Pancreas (tissue), 10 donors: ENCODE data around the gene FBF1. TPM values are rescaled to one million over a fixed set of nuclear protein-coding genes. Genes with fewer than 3 reads are reported as not detected.

Experiments
- ATAC-seq, 4 donors: fragments of 200-7000 bp; cut with Tn5 transposase; one replicate each; pipeline versions ENCODE4 v1.8.0 to v1.9.1; 2020; ENCODE audit warnings: mild to moderate bottlenecking in 4 of 4, moderate library complexity in 4 of 4
- DNase-seq, 6 donors: peaks; one replicate each; pipeline ENCODE4 v3.0.0-alpha.2; 2020
- FAIRE-seq: peaks from 2 replicates; lab custom pipeline; 2012; peaks lifted over from hg19 to GRCh38; lab: Jason Lieb, UNC
- H3K27ac ChIP-seq, 4 donors: fragments of 200-600 bp; sonication (generic); 1 replicate in 3 of 4; 2 replicates in 1 of 4; pipeline versions ENCODE4 v1.5.0 to v1.8.0; 2020
- H3K27me3 ChIP-seq, 4 donors: fragments of 200-600 bp; one replicate each; pipeline ENCODE4 v1.8.0; 2021
- H3K36me3 ChIP-seq, 3 donors: fragments of 200-600 bp; sonication (generic) in 1 of 3; one replicate each; pipeline versions ENCODE4 v1.5.0 to v1.8.0; 2020 to 2021
- H3K4me1 ChIP-seq, 3 donors: fragments of 200-600 bp; one replicate each; pipeline ENCODE4 v1.8.0; 2021
- H3K4me3 ChIP-seq, 4 donors: fragments of 200-600 bp; sonication (generic) in 2 of 4; one replicate each; pipeline versions ENCODE4 v1.5.0 to v1.8.0; 2020 to 2021
- H3K9me3 ChIP-seq, 4 donors: fragments of 200-600 bp; one replicate each; pipeline ENCODE4 v1.8.0; 2021
- CTCF ChIP-seq, 4 donors: fragments of 200-600 bp; sonication (generic) in 3 of 4; IDR thresholded peaks; one replicate each; pipeline versions ENCODE4 v1.5.0 to v1.8.0; 2021; ENCODE audit warnings: antibody characterized with exemption in 4 of 4
- WGBS, 2 donors: extraction: QIAGEN DNeasy Blood & Tissue Kit; methylation state at CpG; one replicate each; pipeline ENCODE4 v1.1.7; 2013; 5-methylcytosine and 5-hydroxymethylcytosine counted together
- intact Hi-C, 3 donors: fragments of 100-400 bp; cut with DNase I; formaldehyde crosslinking; loops; one replicate each; pipeline versions ENCODE4 v1.11.1 to v1.14.2; 2022
- polyA plus RNA-seq, 2 donors: library from polyadenylated mRNA; stranded (reverse); fragments of 200-250 nt; gene quantifications; one replicate each; pipeline ENCODE4 v1.2.3, GENCODE V29; 2013
- total RNA-seq, 6 donors: library from RNA; stranded (reverse); fragmentation: NEBNext Ultra II Directional in 4 of 6; extraction: Animal tissue kit (Norgen Biotek cat#: 25700) in 4 of 6; gene quantifications; one replicate each; pipeline versions ENCODE4 v1.2.1 to v1.2.4, GENCODE V29; 2021 to 2023
- donor health status: healthy with polysubstance abuse.
- donor health status: DM: no; HTN: no; CAD: no; lungs with moderate emphysema.
- donor health status: DM: no; HTN: no; CAD: no.
- donor health status: control.
- donor health status: control.
- donor health status: Bipolar disorder and iron deficiency.
- donor health status: DM: yes; HTN: yes; CAD: no.
- donor health status: DM: no; HTN: no; CAD: no.
- donor health status: DM: no; HTN: no; CAD: no.
- donor health status: DM: yes; HTN: yes; CAD: no.

Gene FBF1
- total and polyA plus RNA-seq, 8 donors: 2.4 to 24.8 (median 4.5) TPM

- DNase-seq: peak in 1 of 6 donors; percentile 56
- H3K36me3 ChIP-seq: no peaks in the 10 kb centered on the region
Observed at GRCh38 chr17:75913537-75914210, 27.2 kb downstream of the FBF1 start.

GRCh38 chr17:75910699-75911098 is 30.1 kb downstream of the FBF1 start:
- Histone ChIP-seq H3K36me3 (no peaks in the 10 kb centered on the region), H3K4me1 (peaks cover 0 to under 1% (median 0%) of the 10 kb centered on the region in 3 donors), H3K4me3 (no peak overlapping the region), H3K27ac (no peak overlapping the region), H3K9me3 (no peaks in the 10 kb centered on the region), H3K27me3 (no peaks in the 10 kb centered on the region)
- no peak for ATAC-seq
- no peak for TF ChIP-seq CTCF (IDR thresholded peaks at IDR 0.05)
- intact Hi-C loops: loop anchor here in 1 of 3 donors (10.0 kb wide), 1 partner anchor 84 kb away; no protein-coding TSS in a partner anchor
- no peak for DNase-seq
- no peak for FAIRE-seq
- WGBS, 2 donors: 87 to 89% methylated on average over 6 of the region's 6 CpGs

More at GRCh38 chr17:75913537-75914210, 27.2 kb downstream of the FBF1 start:
- Histone ChIP-seq H3K27ac (no peak overlapping the region), H3K27me3 (no peaks in the 10 kb centered on the region), H3K9me3 (no peaks in the 10 kb centered on the region), H3K4me3 (no peak overlapping the region), H3K4me1 (no peaks in the 10 kb centered on the region)
- WGBS, 2 donors: 92 to 95% methylated on average over 31 to 32 of the region's 32 CpGs
- TF ChIP-seq CTCF (IDR thresholded peaks at IDR 0.05): no peak
- intact Hi-C loops: loop anchor here in 1 of 3 donors (10.0 kb wide), 1 partner anchor 81 kb away; no protein-coding TSS in a partner anchor
- no peak for FAIRE-seq
- ATAC-seq: no peak

GRCh38 chr17:75909812-75910274 is 31.0 kb downstream of the FBF1 start:
- no peak for TF ChIP-seq CTCF (IDR thresholded peaks at IDR 0.05)
- 80 to 82% methylated on average over 11 of the region's 11 CpGs for WGBS, 2 donors
- FAIRE-seq: no peak
- Histone ChIP-seq H3K4me1 (peaks cover 0 to 6% (median 3%) of the 10 kb centered on the region in 3 donors), H3K4me3 (no peak overlapping the region), H3K9me3 (no peaks in the 10 kb centered on the region), H3K27ac (no peak overlapping the region), H3K27me3 (no peaks in the 10 kb centered on the region), H3K36me3 (no peaks in the 10 kb centered on the region)
- intact Hi-C loops: loop anchor here in 2 of 3 donors (5.0 to 10.0 kb wide), 2 partner anchors 85 to 97 kb away; no protein-coding TSS in a partner anchor
- ATAC-seq: no peak
- DNase-seq: peak in 1 of 6 donors; percentile 38

- intact Hi-C loops: loop anchor here in 1 of 3 donors (5.0 kb wide), 1 partner anchor 98 kb away; no protein-coding TSS in a partner anchor
- ATAC-seq: no peak
- no peaks in the 10 kb centered on the region for H3K9me3 ChIP-seq
- WGBS, 2 donors: 68 to 69% methylated on average over 14 of the region's 14 CpGs
- H3K4me1 ChIP-seq: peaks cover 0 to 6% (median 3%) of the 10 kb centered on the region in 3 donors
- no peaks in the 10 kb centered on the region for H3K27me3 ChIP-seq
- DNase-seq: peak in 2 of 6 donors; percentile 51 to 62
- FAIRE-seq: no peak
- no peak for TF ChIP-seq CTCF (IDR thresholded peaks at IDR 0.05)
- H3K36me3 ChIP-seq: no peaks in the 10 kb centered on the region
- H3K27ac ChIP-seq: no peak overlapping the region
- H3K4me3 ChIP-seq: no peak overlapping the region
Observed at GRCh38 chr17:75909051-75909811, 31.6 kb downstream of the FBF1 start.
